Mucosa of descending colon (tissue), 3 donors: ENCODE measurements around the gene MRPL4. TPM values are rescaled to one million over a fixed set of nuclear protein-coding genes. Genes with fewer than 3 reads are reported as not detected.

Experiments used
- microRNA-seq: library from miRNA; unstranded; fragments of <30 nt; microRNA quantifications from one replicate; pipeline ENCODE4, GENCODE V29; 2019
- total RNA-seq, 3 donors: library from RNA; stranded (reverse); fragmentation: NEBNext Ultra II Directional in 2 of 3; extraction: Animal tissue kit (Norgen Biotek cat#: 25700) in 2 of 3; gene quantifications; one replicate each; pipeline versions ENCODE4 v1.2.1 to v1.2.4, GENCODE V29; 2021 to 2023
- donor health status: DM: no; HTN: no; CAD: no; lungs with moderate emphysema.
- donor health status: DM: no; HTN: no; CAD: no.
- donor health status: DM: no; HTN: yes; CAD: no.

MRPL4 gene
- total RNA-seq, 3 donors from 2014 or later: 47.5 to 65.5 (median 49.6) TPM

Small RNA genes lying within 50 kb of the gene (microRNA-seq; reads per million reads assigned to microRNA genes)
- not detected for gene MIR4322

Other genes starting within 250 kb of the MRPL4 start
- 1 to 10 TPM; 1.9 to 7.2 (median 5.5) TPM for gene COL5A3, start 241.7 kb upstream of the MRPL4 start, total RNA-seq
- gene RDH8, start 238.7 kb upstream of the MRPL4 start, total RNA-seq: not detected
- gene SHFL, start 165.9 kb upstream of the MRPL4 start, total RNA-seq: 10 to 100 TPM; 26.9 to 41.5 (median 28.1) TPM
- 1 to 10 TPM in 1 of 3 donors, under 1 TPM in 2; 0.32 to 1.2 (median 0.87) TPM for gene ANGPTL6, start 149.5 kb upstream of the MRPL4 start, total RNA-seq
- gene PPAN, start 145.9 kb upstream of the MRPL4 start, total RNA-seq: 10 to 100 TPM; 36.4 to 42.0 (median 40.3) TPM
- 10 to 100 TPM; 14.1 to 18.5 (median 16.9) TPM for gene P2RY11, start 140.5 kb upstream of the MRPL4 start, total RNA-seq
- 100 to 1,000 TPM; 151 to 201 (median 152) TPM for gene EIF3G, start 132.3 kb upstream of the MRPL4 start, total RNA-seq
- 10 to 100 TPM; 41.1 to 55.6 (median 55.6) TPM for gene DNMT1, start 57.3 kb upstream of the MRPL4 start, total RNA-seq
- gene S1PR2, start 20.9 kb upstream of the MRPL4 start, total RNA-seq: 1 to 10 TPM; 1.2 to 8.4 (median 6.5) TPM
- gene ICAM1, start 18.9 kb downstream of the MRPL4 start, total RNA-seq: 10 to 100 TPM; 10.7 to 13.9 (median 13.4) TPM
- gene ICAM4, start 34.7 kb downstream of the MRPL4 start, total RNA-seq: under 1 TPM in 2 of 3 donors, not detected in 1; 0.24 to 0.32 TPM
- gene ICAM5, start 37.7 kb downstream of the MRPL4 start, total RNA-seq: 1 to 10 TPM in 1 of 3 donors, under 1 TPM in 2; 0.69 to 1.4 (median 0.73) TPM
- gene ZGLP1, start 57.6 kb downstream of the MRPL4 start, total RNA-seq: 1 to 10 TPM; 2.5 to 4.0 (median 3.8) TPM
- gene FDX2, start 63.8 kb downstream of the MRPL4 start, total RNA-seq: 10 to 100 TPM in 1 of 3 donors, 1 to 10 TPM in 2; 7.9 to 15.1 (median 9.7) TPM
- 10 to 100 TPM; 42.4 to 58.1 (median 49.6) TPM for gene RAVER1, start 81.3 kb downstream of the MRPL4 start, total RNA-seq
- 10 to 100 TPM; 16.0 to 31.6 (median 28.0) TPM for gene ICAM3, start 87.4 kb downstream of the MRPL4 start, total RNA-seq
- gene TYK2, start 128.4 kb downstream of the MRPL4 start, total RNA-seq: 100 to 1,000 TPM; 104 to 142 (median 123) TPM
- 100 to 1,000 TPM; 125 to 179 (median 145) TPM for gene CDC37, start 151.3 kb downstream of the MRPL4 start, total RNA-seq
- 10 to 100 TPM in 2 of 3 donors, 1 to 10 TPM in 1; 7.0 to 27.4 (median 14.7) TPM for gene PDE4A, start 168.3 kb downstream of the MRPL4 start, total RNA-seq